HL-60/S4 treated with phorbol 12-myristate 13-acetate at 8.2 ng/mL for 4 days and 3 days (cell line): ENCODE data around the gene DLX2.
"Not testable (repeated sequence)": the region's sequence is repeated elsewhere in the genome, so short reads cannot be mapped to it uniquely, and the experiment has no call there.

Experiments
- in situ Hi-C: fragments of 300-500 bp; cut with MboI; formaldehyde crosslinking; loops from 2 replicates; pipeline ENCODE4 v1.15.0; 2022; ENCODE audit warnings: low sequenced_read_pairs

The DLX2 gene

GRCh38 chr2:172084645-172085459 is 17.8 kb downstream of the DLX2 start:
- in situ Hi-C loops, result no loop called here

GRCh38 chr2:172084395-172084644 is 18.4 kb downstream of the DLX2 start:
- in situ Hi-C loops, result no loop called here

- in situ Hi-C loops, result no loop called here
Observed at GRCh38 chr2:172083628-172084394, 18.9 kb downstream of the DLX2 start.

DNA sequence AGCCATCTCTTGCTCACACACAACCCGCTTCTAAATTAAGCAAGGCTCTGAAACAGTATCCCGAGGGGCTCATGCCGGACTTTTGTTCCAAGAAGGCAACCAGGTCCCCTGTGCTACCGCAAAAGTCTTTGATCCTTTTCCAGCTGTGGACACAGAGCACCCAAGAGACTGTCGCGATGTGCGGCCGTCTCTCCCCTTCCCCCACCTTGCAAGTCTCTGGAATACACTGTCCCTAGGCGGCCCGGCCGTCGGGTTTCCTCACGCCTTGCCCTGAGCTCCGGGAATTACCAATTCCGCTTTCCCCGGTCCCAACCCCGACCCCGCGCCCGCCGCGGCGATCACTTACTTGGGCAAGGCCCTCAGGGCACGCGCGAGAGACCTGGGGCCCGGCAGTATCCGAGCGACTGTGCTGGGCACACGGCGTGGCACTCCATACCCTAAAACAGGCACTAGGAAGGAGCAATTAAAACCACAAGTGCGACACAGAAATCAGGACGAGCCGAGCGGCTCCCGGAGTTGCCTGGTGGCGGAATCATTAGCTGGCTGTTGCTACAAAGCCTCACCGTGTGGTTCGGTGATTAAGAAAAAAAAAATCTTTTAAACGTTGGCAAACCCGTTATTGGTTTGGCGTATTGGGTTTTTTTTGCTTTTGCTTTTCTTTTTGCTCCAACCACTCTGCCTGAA is 19.6 kb downstream of the DLX2 start:
- in situ Hi-C loops, result no loop called here

GRCh38 chr2:172082105-172082943 is 20.4 kb downstream of the DLX2 start:
- in situ Hi-C loops, result no loop called here

DNA sequence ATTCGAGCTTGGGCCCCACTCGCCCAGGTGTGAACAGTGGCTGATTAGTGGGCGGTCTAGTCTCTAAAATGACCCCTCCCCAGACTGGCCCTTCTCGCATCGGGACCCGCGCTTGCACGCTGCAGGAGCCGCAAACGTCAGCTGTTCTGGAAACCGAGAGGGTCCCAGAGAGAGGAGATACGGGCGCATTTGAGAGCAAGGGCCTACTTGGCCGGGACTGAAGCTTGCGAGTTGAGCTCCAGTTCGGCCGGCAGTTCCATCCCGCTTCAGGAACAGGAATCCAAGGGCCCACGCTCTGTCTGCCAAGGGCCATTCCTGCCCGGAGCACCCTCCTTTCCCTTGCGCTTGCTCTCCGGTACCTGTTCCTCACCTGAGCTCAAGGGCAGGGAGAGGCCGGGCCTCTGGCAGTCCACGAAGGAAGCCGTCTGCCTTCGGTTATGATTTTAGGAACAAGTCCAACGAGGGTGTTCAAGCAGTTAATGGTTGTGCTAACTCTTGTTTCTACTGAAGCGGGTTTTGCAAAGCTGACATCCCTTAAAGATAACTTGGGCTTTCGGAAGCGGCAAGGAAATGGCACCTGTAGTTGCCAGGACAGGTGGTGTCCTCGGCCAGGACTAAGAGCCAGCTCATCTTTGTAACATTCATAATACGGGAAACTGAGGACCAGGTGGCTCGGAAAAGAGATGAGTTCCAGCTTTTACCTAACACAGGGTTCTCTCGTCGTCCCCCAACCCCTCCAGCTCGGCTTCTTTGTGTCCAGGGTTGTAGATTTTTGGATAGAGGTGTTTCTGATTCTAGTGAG is 21.3 kb downstream of the DLX2 start:
- in situ Hi-C loops, result no loop called here

GRCh38 chr2:172080641-172081220 is 22.0 kb downstream of the DLX2 start:
- in situ Hi-C loops, result no loop called here

GRCh38 chr2:172079838-172080640 is 22.7 kb downstream of the DLX2 start:
- in situ Hi-C loops, result no loop called here

DNA sequence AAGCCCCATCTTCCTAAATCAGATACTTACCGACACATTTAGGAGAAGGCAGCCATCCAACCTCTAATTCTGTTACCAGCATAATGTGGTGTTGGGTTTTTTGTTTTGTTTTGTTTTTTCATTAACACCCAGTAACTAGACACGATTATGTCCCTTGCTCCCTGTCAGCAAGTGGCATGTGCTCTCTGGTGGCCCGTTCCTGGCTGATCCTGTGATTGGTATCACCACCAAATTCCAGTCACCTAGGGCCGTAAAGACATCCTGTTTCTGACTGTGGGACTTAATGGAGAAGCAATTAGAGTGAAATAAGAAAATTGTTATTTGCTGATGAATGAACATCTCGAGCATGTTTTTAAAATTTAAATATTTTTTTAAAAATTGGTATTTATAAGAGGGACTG is 23.3 kb downstream of the DLX2 start:
- in situ Hi-C loops, result no loop called here

- in situ Hi-C loops, result no loop called here
Observed at GRCh38 chr2:172074254-172074653, 28.4 kb downstream of the DLX2 start.

DNA sequence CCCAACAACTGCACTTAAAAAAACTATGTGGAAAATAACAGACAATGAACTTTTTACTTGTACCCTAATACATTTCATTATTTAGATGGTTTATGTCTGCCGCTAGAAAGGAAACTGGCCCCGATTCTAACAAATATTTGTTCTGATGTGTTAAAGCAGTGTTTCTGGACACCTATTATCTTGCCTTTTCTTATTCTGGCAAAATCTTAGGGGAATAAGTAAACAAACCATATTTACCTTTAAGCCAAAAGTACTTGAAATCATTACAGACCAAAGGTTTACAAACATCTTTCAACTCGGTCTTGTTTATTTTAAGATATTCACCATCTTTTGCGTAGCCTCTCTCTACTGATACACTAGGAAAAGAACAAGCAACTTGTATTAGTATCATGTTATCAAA is 29.2 kb downstream of the DLX2 start:
- in situ Hi-C loops, result no loop called here

- in situ Hi-C loops, result no loop called here
Observed at GRCh38 chr2:172072706-172073105, 30.0 kb downstream of the DLX2 start.

DNA sequence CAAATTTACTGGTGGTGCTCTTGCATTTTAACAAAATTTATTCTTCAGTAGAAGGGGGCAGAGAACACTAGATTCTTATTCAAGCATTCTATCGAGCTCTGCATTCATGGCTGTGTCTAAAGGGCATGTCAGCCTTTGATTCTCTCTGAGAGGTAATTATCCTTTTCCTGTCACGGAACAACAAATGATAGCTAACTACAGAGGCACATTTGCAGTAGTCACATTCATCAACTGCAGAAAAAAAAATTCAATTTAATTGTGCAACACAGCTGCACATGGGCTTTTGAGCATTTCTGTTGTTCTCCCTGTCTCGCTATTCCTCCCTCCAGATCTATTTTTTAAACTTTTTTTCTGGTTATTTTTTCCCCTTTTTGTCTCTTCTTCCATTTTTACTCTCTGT is 30.4 kb downstream of the DLX2 start:
- in situ Hi-C loops, result no loop called here

- in situ Hi-C loops, result no loop called here
Observed at GRCh38 chr2:172070936-172071335, 31.8 kb downstream of the DLX2 start.

GRCh38 chr2:172067905-172068304 is 34.8 kb downstream of the DLX2 start:
- in situ Hi-C loops, result not testable (repeated sequence)

DNA sequence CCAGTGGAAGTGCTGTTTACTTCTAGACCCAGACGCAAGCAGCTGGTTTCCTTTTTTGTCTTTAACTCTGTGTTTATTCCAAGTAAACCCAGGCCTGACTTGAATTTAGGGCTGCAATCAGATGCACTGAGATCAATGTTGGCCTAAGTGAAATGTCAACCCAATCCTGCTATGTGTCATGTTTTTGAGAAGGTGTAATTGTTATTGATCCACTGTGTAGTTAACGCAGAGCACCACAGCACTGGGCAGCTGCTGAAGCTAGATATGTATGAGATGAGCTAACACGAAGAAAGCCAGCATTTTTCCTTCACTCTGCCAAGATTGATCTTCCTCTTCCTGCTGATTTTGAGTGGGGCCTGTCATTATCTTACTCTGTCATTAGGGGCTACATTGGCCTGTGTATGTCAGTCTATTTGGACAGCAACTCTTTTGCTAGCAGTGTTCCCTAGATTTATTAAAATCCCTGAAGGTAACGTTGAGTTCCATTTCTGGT is 36.3 kb downstream of the DLX2 start:
- in situ Hi-C loops, result no loop called here

- in situ Hi-C loops, result no loop called here
Observed at GRCh38 chr2:172065111-172065510, 37.6 kb downstream of the DLX2 start.

DNA sequence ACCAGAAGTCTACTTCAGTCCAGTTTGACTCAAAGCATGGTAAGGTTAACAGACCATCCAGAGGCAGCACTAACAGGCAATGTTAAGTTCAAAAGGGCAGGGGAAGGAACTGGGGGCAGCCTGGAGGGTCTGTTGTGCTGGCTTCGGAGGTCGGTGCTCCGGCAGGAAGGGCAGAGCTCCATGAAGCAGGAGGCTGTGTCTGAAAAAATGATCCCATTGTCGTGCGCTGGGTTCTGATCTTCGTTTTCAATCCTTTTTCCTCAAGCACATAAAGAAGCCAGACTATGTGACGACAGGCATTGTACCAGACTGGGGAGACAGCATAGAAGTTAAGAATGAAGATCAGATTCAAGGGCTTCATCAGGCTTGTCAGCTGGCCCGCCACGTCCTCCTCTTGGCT is 39.3 kb downstream of the DLX2 start:
- in situ Hi-C loops, result no loop called here

- in situ Hi-C loops, result no loop called here
Observed at GRCh38 chr2:172062402-172063004, 40.2 kb downstream of the DLX2 start.
